ENCODE data around the gene HPCA. TPM values are rescaled to one million over a fixed set of nuclear protein-coding genes. Genes with fewer than 3 reads are reported as not detected.

Gene HPCA
- total RNA-seq, 2 experiments from 2014 or later: not detected

- peaks cover 70% of the 10 kb centered on the region for H3K27me3 Mint-ChIP-seq
- intact Hi-C loops (cut with DNase I, micrococcal nuclease): no loop called here
- CTCF ChIA-PET: no interaction called here
These were observed 33.8 kb downstream of the HPCA start for GRCh38 chr1:32919811-32920733.

GRCh38 chr1:32920833-32921232 lies 34.5 kb downstream of the HPCA start:
- ChIA-PET CTCF (interaction anchor here (1.1 kb wide), 1 partner anchor 29 kb away, joined by 3 read pairs; no protein-coding TSS in a partner anchor), POLR2A (no interaction called here)
- Mint-ChIP-seq H3K27me3 (peaks cover 73% of the 10 kb centered on the region), H3K4me3 (no peak overlapping the region), H3K9me3 (no peaks in the 10 kb centered on the region), H3K27ac (no peak overlapping the region), H3K4me1 (ENCODE audit: low read depth) (peaks cover 20% of the 10 kb centered on the region), H3K36me3 (ENCODE audit: low read depth) (no peaks in the 10 kb centered on the region)
- Histone ChIP-seq H3K4me1 (ENCODE audit: insufficient read depth, low read length) (peaks cover 24% of the 10 kb centered on the region), H3K27ac (ENCODE audit: low read depth in 1 of 2, low read length in 2 of 2) (no peak overlapping the region), H3K4me3 (ENCODE audit: low read length) (no peak overlapping the region), H3K9me3 (ENCODE audit: control insufficient read depth in 1 of 2, insufficient read depth in 1 of 2, low read length in 2 of 2) (peaks cover 0 to 7% of the 10 kb centered on the region in 2 experiments), H3K36me3 (ENCODE audit: insufficient read depth, low read length) (no peaks in the 10 kb centered on the region), H3K27me3 (ENCODE audit: control insufficient read depth in 1 of 2, insufficient read depth in 2 of 2, low read length in 2 of 2) (peaks cover 41 to 56% of the 10 kb centered on the region in 2 experiments)
- DNase-seq (no peak), ATAC-seq (ENCODE audit: poor library complexity) (no peak)
- intact Hi-C loops (cut with DNase I, micrococcal nuclease): no loop called here
- TF ChIP-seq CTCF (IDR thresholded peaks at IDR 0.05): no peak

More at GRCh38 chr1:32919811-32920733, 33.8 kb downstream of the HPCA start:
- POLR2A ChIA-PET: no interaction called here
- ATAC-seq (ENCODE audit: poor library complexity): no peak
- Mint-ChIP-seq H3K36me3 (ENCODE audit: low read depth) (no peaks in the 10 kb centered on the region), H3K4me3 (no peak overlapping the region), H3K27ac (no peak overlapping the region), H3K4me1 (ENCODE audit: low read depth) (peaks cover 12% of the 10 kb centered on the region), H3K9me3 (no peaks in the 10 kb centered on the region)
- Histone ChIP-seq H3K36me3 (ENCODE audit: insufficient read depth, low read length) (no peaks in the 10 kb centered on the region), H3K9me3 (ENCODE audit: control insufficient read depth in 1 of 2, insufficient read depth in 1 of 2, low read length in 2 of 2) (peaks cover 0 to 6% of the 10 kb centered on the region in 2 experiments), H3K4me3 (ENCODE audit: low read length) (no peak overlapping the region), H3K27ac (ENCODE audit: low read depth in 1 of 2, low read length in 2 of 2) (no peak overlapping the region), H3K27me3 (ENCODE audit: control insufficient read depth in 1 of 2, insufficient read depth in 2 of 2, low read length in 2 of 2) (peaks cover 39 to 51% of the 10 kb centered on the region in 2 experiments), H3K4me1 (ENCODE audit: insufficient read depth, low read length) (peaks cover 16% of the 10 kb centered on the region)
- no peak for TF ChIP-seq CTCF (IDR thresholded peaks at IDR 0.05)
- no peak for DNase-seq

GRCh38 chr1:32924881-32925344 lies 38.6 kb downstream of the HPCA start:
- POLR2A ChIA-PET: no interaction called here
- CTCF ChIA-PET: interaction anchor here (0.9 to 1.7 kb wide), 3 partner anchors 9 to 82 kb away, joined by 3 read pairs; partner anchors contain the start of gene RNF19B
- no peaks in the 10 kb centered on the region for H3K36me3 Mint-ChIP-seq (ENCODE audit: low read depth)
- Histone ChIP-seq H3K36me3 (ENCODE audit: insufficient read depth, low read length) (no peaks in the 10 kb centered on the region), H3K27ac (ENCODE audit: low read depth in 1 of 2, low read length in 2 of 2) (no peak overlapping the region), H3K9me3 (ENCODE audit: control insufficient read depth in 1 of 2, insufficient read depth in 1 of 2, low read length in 2 of 2) (peaks cover 0 to 7% of the 10 kb centered on the region in 2 experiments), H3K27me3 (ENCODE audit: control insufficient read depth in 1 of 2, insufficient read depth in 2 of 2, low read length in 2 of 2) (peaks cover 40 to 53% of the 10 kb centered on the region in 2 experiments), H3K4me3 (ENCODE audit: low read length) (no peak overlapping the region), H3K4me1 (ENCODE audit: insufficient read depth, low read length) (peaks cover 22% of the 10 kb centered on the region)
- peak in 2 of 14 experiments; percentile 18 to 41 for DNase-seq
- peak; percentile 39 for ATAC-seq (ENCODE audit: poor library complexity)
- H3K27ac Mint-ChIP-seq: no peak overlapping the region
- H3K27me3 Mint-ChIP-seq: peaks cover 65% of the 10 kb centered on the region
- H3K4me1 Mint-ChIP-seq (ENCODE audit: low read depth): peaks cover 23% of the 10 kb centered on the region
- intact Hi-C loops (cut with DNase I, micrococcal nuclease): no loop called here
- peak overlapping the region; percentile 68 for H3K4me3 Mint-ChIP-seq
- no peak for TF ChIP-seq CTCF (IDR thresholded peaks at IDR 0.05)
- H3K9me3 Mint-ChIP-seq: no peaks in the 10 kb centered on the region
